ENCODE measurements around the gene MST1R. TPM values are rescaled to one million over a fixed set of nuclear protein-coding genes. Genes with fewer than 3 reads are reported as not detected.
A peak's percentile ranks its signal among the peaks of the same experiment; 100 is the strongest.

The MST1R gene
- total and polyA plus RNA-seq, 9 of the 15 experiments (the other 6 are each of a cell fraction or from before 2014, with no cell fraction given), result 1.3 to 10.0 (median 3.8) TPM

GRCh38 chr3:49903451-49904424, at the start of gene MST1R (continued):
- no peak for TF ChIP-seq NCOA2 (IDR thresholded peaks at IDR 0.05; ENCODE audit: partially characterized antibody in 2 of 2)
- TF ChIP-seq SMARCE1 (IDR thresholded peaks at IDR 0.05), result 0 out of 2 replicates have a peak, but pooled peaks have one; percentile 15
- TF ChIP-seq BCOR (IDR thresholded peaks at IDR 0.05), result no peak
- TF ChIP-seq ZNF212 (CRISPR knock-in tag; IDR thresholded peaks at IDR 0.05), result no peak
- TF ChIP-seq CTCF (IDR thresholded peaks at IDR 0.05 in 2 of 3, conservative IDR thresholded peaks at IDR 0.05 in 1 of 3; ENCODE audit: insufficient read depth in 2 of 3, low read depth in 1 of 3, low read length in 3 of 3), result no peak
- no peak for TF ChIP-seq BMI1 (IDR thresholded peaks at IDR 0.05; ENCODE audit: low read length)
- TF ChIP-seq MYBL2 (IDR thresholded peaks at IDR 0.05; ENCODE audit: low read depth), result no peak
- TF ChIP-seq MYBL2 (CRISPR knock-in tag; IDR thresholded peaks at IDR 0.05; ENCODE audit: borderline replicate concordance), result no peak
- TF ChIP-seq PHF20 (IDR thresholded peaks at IDR 0.05; ENCODE audit: partially characterized antibody), result peak; percentile 29
- no peak for TF ChIP-seq E2F4 (CRISPR knock-in tag; IDR thresholded peaks at IDR 0.05; ENCODE audit: low read depth)
- no peak for TF ChIP-seq DNMT1 (IDR thresholded peaks at IDR 0.05)
- no peak for TF ChIP-seq RBM22 (IDR thresholded peaks at IDR 0.05; ENCODE audit: low read depth, low read length, poor library complexity, severe bottlenecking)
- TF ChIP-seq CTCFL (IDR thresholded peaks at IDR 0.05; ENCODE audit: borderline replicate concordance, insufficient read depth, low read depth, low read length, poor library complexity, severe bottlenecking), result no peak
- TF ChIP-seq RBM39 (optimal IDR thresholded peaks at IDR 0.05; ENCODE audit: low read depth, low read length), result no peak
- no peak for TF ChIP-seq PTRF (tag; IDR thresholded peaks at IDR 0.05)
- TF ChIP-seq PHF8 (IDR thresholded peaks at IDR 0.05; ENCODE audit: borderline replicate concordance, low read length), result peak; percentile 74; the same call in 1 of the 2 replicates
- TF ChIP-seq HES1 (IDR thresholded peaks at IDR 0.05; ENCODE audit: low read depth), result no peak
- TF ChIP-seq NR3C1 (CRISPR knock-in tag; IDR thresholded peaks at IDR 0.05), result no peak
- 0 out of 2 replicates have a peak, but pooled peaks have one; percentile 28 for TF ChIP-seq PREB (CRISPR knock-in tag; IDR thresholded peaks at IDR 0.05)
- peak; percentile 25; the same call in 1 of the 2 replicates for TF ChIP-seq SMAD4 (CRISPR knock-in tag; conservative IDR thresholded peaks at IDR 0.05)
